MCF 10A (cell line): ENCODE measurements around the gene PDCD1LG2. TPM values are rescaled to one million over a fixed set of nuclear protein-coding genes. Genes with fewer than 3 reads are reported as not detected.

Experiments used
- BruUV-seq: library from RNA; stranded (reverse); fragments of 400-500 nt; replicated peaks from 2 replicates; lab custom pipeline; 2021; lab: Mats Ljungman, UMichigan
- CTCF ChIA-PET: fragments of 300-600 bp; sonication (Branson Sonifier 250); formaldehyde crosslinking; extraction: SDS; loops from one replicate; lab custom pipeline; 2021; ENCODE audit warnings: antibody characterized with exemption, inconsistent platforms; lab: Yijun Ruan, JAX
- POLR2A ChIA-PET: fragments of 300-600, 350-650 bp; sonication (Branson Sonifier 250); formaldehyde crosslinking; extraction: SDS; loops from one replicate; lab custom pipeline; 2020; ENCODE audit warnings: antibody characterized with exemption, inconsistent platforms; lab: Yijun Ruan, JAX
- DNase-seq: peaks from one replicate; pipeline ENCODE4 v3.0.0-alpha.2; 2018; ENCODE audit not compliant: unreplicated experiment
- H3K27ac Mint-ChIP-seq: one replicate; pipeline ENCODE4 v1.8.0; 2022; ENCODE audit warnings: mild to moderate bottlenecking, low read depth, mixed read lengths; ENCODE audit not compliant: unreplicated experiment
- H3K27me3 Mint-ChIP-seq: one replicate; pipeline ENCODE4 v1.8.0; 2022; ENCODE audit warnings: mixed read lengths; ENCODE audit not compliant: insufficient read depth, unreplicated experiment
- H3K36me3 Mint-ChIP-seq: one replicate; pipeline ENCODE4 v1.8.0; 2022; ENCODE audit warnings: mild to moderate bottlenecking, moderate library complexity, mixed read lengths; ENCODE audit not compliant: insufficient read depth, unreplicated experiment
- H3K4me1 Mint-ChIP-seq: one replicate; pipeline ENCODE4 v1.8.0; 2022; ENCODE audit warnings: mixed read lengths; ENCODE audit not compliant: insufficient read depth, unreplicated experiment
- H3K4me3 Mint-ChIP-seq: one replicate; pipeline ENCODE4 v1.8.0; 2022; ENCODE audit warnings: mild to moderate bottlenecking, moderate library complexity, mixed read lengths; ENCODE audit not compliant: unreplicated experiment
- H3K9me3 Mint-ChIP-seq: one replicate; pipeline ENCODE4 v1.8.0; 2022; ENCODE audit warnings: mixed read lengths; ENCODE audit not compliant: unreplicated experiment
- intact Hi-C: fragments of 100-400 bp; cut with micrococcal nuclease; formaldehyde crosslinking; loops from 2 replicates; pipeline ENCODE4 v1.14.1; 2022
- total RNA-seq: library from RNA; stranded (reverse); gene quantifications from 2 replicates; pipeline ENCODE4 v1.2.3, GENCODE V29; 2022
- TF ChIP-seq, protein P1 (sequence below): fragments of 200-600 bp; IDR thresholded peaks from one replicate; pipeline ENCODE4 v1.8.0; 2022; ENCODE audit warnings: antibody characterized with exemption, mild to moderate bottlenecking; ENCODE audit not compliant: unreplicated experiment

Gene PDCD1LG2
- total RNA-seq, 1 experiment from 2014 or later = 1.8 TPM

DNA sequence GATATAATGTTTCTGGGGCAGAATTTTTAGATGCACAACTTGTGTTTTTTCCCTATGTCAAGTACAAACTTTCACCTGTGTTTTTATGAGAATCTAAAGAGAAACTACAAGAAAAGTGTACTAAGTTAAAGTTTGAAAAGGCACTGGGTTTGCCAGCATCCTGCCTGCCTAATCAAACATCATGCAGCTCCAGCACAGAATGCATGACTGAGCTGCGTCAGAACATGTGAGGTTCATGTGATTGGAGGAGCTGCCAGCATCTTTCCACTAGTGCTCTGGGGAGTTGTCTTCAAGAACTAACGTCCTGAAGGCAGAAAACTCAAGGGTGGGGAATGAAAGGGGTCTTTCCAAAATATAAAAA is 72.5 kb downstream of the PDCD1LG2 start:
- POLR2A ChIA-PET = interaction anchor here (0.8 to 1.0 kb wide), 3 partner anchors 18 to 145 kb away, joined by 3 to 4 read pairs (median 3); partner anchors contain the start of gene PLGRKT

DNA sequence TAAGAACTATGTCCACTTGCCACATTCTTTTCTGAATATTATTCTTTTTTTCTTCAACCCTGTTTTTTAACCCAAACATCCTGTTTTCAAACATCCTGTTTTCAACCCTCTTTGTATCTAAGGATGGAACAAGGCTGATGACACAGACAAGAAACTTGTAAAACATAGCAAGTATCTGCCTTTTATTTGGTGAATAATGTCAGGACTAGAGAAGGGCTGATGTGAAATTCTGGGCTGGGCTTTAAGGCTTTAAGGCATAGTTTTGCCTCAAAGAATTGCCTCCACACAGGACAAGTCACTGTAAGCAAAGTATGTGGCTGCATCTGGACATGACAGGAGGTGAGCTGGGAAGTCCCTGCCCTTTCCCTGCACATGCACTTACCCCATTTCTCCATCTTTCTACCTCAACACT is 76.1 kb downstream of the PDCD1LG2 start:
- ChIA-PET CTCF (interaction anchor here (0.6 to 5.4 kb wide), 5 partner anchors 12 to 143 kb away, joined by 3 to 62 read pairs (median 3); partner anchors contain the start of gene CD274), POLR2A (interaction anchor here (1.4 kb wide), 1 partner anchor 35 kb away, joined by 3 read pairs; no protein-coding TSS in a partner anchor)
- intact Hi-C loops = no loop called here
- H3K36me3 Mint-ChIP-seq = no peaks in the 10 kb centered on the region
- DNase-seq = no peak
- no peaks in the 10 kb centered on the region for H3K4me1 Mint-ChIP-seq
- no TSS peak for BruUV-seq
- no peak overlapping the region for H3K4me3 Mint-ChIP-seq
- no peaks in the 10 kb centered on the region for H3K27me3 Mint-ChIP-seq
- H3K27ac Mint-ChIP-seq = no peak overlapping the region
- TF ChIP-seq, protein P1, sequence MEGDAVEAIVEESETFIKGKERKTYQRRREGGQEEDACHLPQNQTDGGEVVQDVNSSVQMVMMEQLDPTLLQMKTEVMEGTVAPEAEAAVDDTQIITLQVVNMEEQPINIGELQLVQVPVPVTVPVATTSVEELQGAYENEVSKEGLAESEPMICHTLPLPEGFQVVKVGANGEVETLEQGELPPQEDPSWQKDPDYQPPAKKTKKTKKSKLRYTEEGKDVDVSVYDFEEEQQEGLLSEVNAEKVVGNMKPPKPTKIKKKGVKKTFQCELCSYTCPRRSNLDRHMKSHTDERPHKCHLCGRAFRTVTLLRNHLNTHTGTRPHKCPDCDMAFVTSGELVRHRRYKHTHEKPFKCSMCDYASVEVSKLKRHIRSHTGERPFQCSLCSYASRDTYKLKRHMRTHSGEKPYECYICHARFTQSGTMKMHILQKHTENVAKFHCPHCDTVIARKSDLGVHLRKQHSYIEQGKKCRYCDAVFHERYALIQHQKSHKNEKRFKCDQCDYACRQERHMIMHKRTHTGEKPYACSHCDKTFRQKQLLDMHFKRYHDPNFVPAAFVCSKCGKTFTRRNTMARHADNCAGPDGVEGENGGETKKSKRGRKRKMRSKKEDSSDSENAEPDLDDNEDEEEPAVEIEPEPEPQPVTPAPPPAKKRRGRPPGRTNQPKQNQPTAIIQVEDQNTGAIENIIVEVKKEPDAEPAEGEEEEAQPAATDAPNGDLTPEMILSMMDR = no peak
- H3K9me3 Mint-ChIP-seq = no peaks in the 10 kb centered on the region

More for the DNA sequence above, 72.5 kb downstream of the PDCD1LG2 start:
- BruUV-seq = no TSS peak
- intact Hi-C loops = no loop called here
- H3K4me3 Mint-ChIP-seq = no peak overlapping the region
- no peaks in the 10 kb centered on the region for H3K36me3 Mint-ChIP-seq
- H3K9me3 Mint-ChIP-seq = no peaks in the 10 kb centered on the region
- no peaks in the 10 kb centered on the region for H3K27me3 Mint-ChIP-seq
- TF ChIP-seq, protein P1 = no peak
- CTCF ChIA-PET = interaction anchor here (1.1 to 2.9 kb wide), 3 partner anchors 18 to 823 kb away, joined by 4 to 10 read pairs (median 9); partner anchors contain the start of gene CD274
- H3K27ac Mint-ChIP-seq = no peak overlapping the region
- H3K4me1 Mint-ChIP-seq = no peaks in the 10 kb centered on the region
- DNase-seq = no peak

- no TSS peak for BruUV-seq
- Mint-ChIP-seq H3K4me3 (no peak overlapping the region), H3K27ac (no peak overlapping the region)
Measured at GRCh38 chr9:5587024-5587423, 76.7 kb downstream of the PDCD1LG2 start.

GRCh38 chr9:5592231-5592630 is 81.9 kb downstream of the PDCD1LG2 start:
- no peak for DNase-seq
- TF ChIP-seq, protein P1 = no peak
- POLR2A ChIA-PET = interaction anchor here (0.7 kb wide), 1 partner anchor 8 kb away, joined by 3 read pairs; no protein-coding TSS in a partner anchor
- H3K36me3 Mint-ChIP-seq = no peaks in the 10 kb centered on the region
- H3K9me3 Mint-ChIP-seq = no peaks in the 10 kb centered on the region
- CTCF ChIA-PET = interaction anchor here (0.7 to 1.4 kb wide), 4 partner anchors 8 to 406 kb away, joined by 3 to 8 read pairs (median 6); partner anchors contain the start of gene INSL6
- H3K4me1 Mint-ChIP-seq = no peaks in the 10 kb centered on the region
- intact Hi-C loops = loop anchor here (5.0 kb wide), 1 partner anchor 1210 kb away; no protein-coding TSS in a partner anchor
- H3K27ac Mint-ChIP-seq = no peak overlapping the region
- no peak overlapping the region for H3K4me3 Mint-ChIP-seq
- no TSS peak for BruUV-seq
- H3K27me3 Mint-ChIP-seq = no peaks in the 10 kb centered on the region

More at GRCh38 chr9:5587024-5587423, 76.7 kb downstream of the PDCD1LG2 start:
- DNase-seq = no peak
- CTCF ChIA-PET = interaction anchor here (0.6 to 5.4 kb wide), 8 partner anchors 13 to 889 kb away, joined by 3 to 62 read pairs (median 7); partner anchors contain the start of gene CD274
- intact Hi-C loops = no loop called here
- Mint-ChIP-seq H3K36me3 (no peaks in the 10 kb centered on the region), H3K4me1 (no peaks in the 10 kb centered on the region), H3K9me3 (no peaks in the 10 kb centered on the region), H3K27me3 (no peaks in the 10 kb centered on the region)
- TF ChIP-seq, protein P1 = no peak
- POLR2A ChIA-PET = interaction anchor here (1.0 to 3.6 kb wide), 3 partner anchors 34 to 150 kb away, joined by 3 to 21 read pairs (median 3); partner anchors contain the start of genes CD274 and PLGRKT
